ENCODE measurements around the gene CHD3. TPM values are rescaled to one million over a fixed set of nuclear protein-coding genes. Genes with fewer than 3 reads are reported as not detected.
A peak's percentile ranks its signal among the peaks of the same experiment; 100 is the strongest.

The CHD3 gene
- total RNA-seq, result 333 to 339 TPM (median 337 TPM) in 3 replicates

DNA sequence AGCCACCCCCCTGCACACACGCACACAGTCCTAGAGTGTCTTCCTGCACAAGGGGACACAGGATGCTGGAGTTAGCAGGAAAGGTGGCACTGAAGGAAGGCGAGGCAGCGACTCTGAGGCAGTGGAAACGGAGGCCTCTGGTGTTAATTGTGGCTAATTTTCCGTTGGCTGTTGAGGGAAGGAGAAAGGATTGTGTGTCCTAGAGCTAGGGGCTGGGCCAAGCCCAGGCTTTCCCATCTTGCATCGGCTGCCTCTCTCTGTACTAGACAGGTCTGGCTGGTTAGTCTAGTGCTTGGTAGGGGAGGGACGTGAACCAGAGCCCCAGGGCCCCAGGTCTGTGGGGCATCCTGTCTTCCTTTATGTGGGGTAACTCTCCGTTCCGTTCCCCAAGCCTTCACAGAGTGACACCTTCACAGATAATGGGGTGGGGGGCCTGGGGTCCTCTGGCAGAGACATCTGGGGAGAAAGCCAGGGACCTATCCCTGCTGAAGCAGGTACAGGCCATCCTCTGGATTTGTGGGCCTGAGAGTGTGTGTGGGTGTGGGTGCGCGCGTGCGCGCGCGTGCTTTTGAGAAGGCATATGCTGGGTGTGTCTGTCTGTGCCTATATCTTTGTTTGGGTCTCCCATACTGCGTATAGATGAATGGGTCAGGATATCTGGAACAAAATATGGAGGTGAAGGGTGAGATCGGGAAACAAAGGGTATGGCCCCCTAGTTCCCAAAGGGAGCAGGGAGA lies at the start of gene CHD3:
Gene CHD3, plus strand, starts transcription at position 606 of the 737 bp plus-strand sequence. CDS start 212 bp downstream, outside the sequence.
- Mint-ChIP-seq H3K4me3 (no peak within 1 kb of the TSS), H3K9me3 (no peaks in the 10 kb centered on the region), H3K27ac (no peak within 1 kb of the TSS), H3K27me3 (ENCODE audit: low read depth) (no peaks in the 10 kb centered on the region), H3K36me3 (peaks cover 11% of the 10 kb centered on the region), H3K4me1 (peaks cover 6% of the 10 kb centered on the region)
- peak in 1 of 2 experiments; percentile 58 for DNase-seq (ENCODE audit: low spot score in 2 of 2, unreplicated experiment in 2 of 2)
- TF ChIP-seq, protein P1, sequence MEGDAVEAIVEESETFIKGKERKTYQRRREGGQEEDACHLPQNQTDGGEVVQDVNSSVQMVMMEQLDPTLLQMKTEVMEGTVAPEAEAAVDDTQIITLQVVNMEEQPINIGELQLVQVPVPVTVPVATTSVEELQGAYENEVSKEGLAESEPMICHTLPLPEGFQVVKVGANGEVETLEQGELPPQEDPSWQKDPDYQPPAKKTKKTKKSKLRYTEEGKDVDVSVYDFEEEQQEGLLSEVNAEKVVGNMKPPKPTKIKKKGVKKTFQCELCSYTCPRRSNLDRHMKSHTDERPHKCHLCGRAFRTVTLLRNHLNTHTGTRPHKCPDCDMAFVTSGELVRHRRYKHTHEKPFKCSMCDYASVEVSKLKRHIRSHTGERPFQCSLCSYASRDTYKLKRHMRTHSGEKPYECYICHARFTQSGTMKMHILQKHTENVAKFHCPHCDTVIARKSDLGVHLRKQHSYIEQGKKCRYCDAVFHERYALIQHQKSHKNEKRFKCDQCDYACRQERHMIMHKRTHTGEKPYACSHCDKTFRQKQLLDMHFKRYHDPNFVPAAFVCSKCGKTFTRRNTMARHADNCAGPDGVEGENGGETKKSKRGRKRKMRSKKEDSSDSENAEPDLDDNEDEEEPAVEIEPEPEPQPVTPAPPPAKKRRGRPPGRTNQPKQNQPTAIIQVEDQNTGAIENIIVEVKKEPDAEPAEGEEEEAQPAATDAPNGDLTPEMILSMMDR (IDR thresholded peaks at IDR 0.05; ENCODE audit: unreplicated experiment), result no peak

DNA sequence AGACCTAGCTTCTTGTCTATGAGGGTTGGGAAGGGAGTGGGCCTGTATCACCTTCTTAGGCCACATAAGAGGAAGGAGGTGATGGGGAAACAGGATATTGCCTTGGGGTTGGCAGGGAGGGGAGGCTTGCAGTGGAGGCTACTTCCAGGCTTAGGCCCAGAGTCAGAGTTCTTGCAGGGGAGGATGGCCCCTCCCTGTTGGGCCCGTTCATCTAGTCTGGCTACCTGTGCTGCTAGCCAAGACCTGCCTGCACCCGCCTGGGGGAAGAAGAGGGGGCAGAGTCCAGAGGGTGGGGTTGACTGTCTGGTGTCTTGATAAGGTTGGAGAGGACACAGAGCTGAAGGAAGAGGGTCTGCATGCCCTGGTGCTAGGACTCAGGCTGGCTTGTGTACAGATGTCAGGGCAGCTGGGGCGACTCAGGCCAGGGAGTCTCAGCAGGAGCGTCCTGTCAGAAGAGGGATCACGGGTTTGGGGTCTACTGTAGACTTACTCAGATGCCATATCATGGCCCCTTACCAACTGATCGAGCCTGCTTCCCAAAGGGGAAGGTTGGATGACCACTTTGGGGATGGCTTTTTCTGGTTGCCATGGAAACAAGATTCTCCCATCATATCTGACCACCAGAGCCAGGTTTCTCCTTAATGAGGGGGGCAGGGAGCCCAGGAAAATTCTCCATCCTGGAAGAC lies 49.3 kb upstream of the CHD3 start:
- H3K36me3 Mint-ChIP-seq, result peaks cover 4% of the 10 kb centered on the region
- H3K27ac Mint-ChIP-seq, result peak overlapping the region; percentile 98
- H3K4me3 Mint-ChIP-seq, result peak overlapping the region; percentile 96
- DNase-seq (ENCODE audit: low spot score in 2 of 2, unreplicated experiment in 2 of 2), result no peak
- H3K9me3 Mint-ChIP-seq, result no peaks in the 10 kb centered on the region
- no peaks in the 10 kb centered on the region for H3K27me3 Mint-ChIP-seq (ENCODE audit: low read depth)
- peaks cover 60% of the 10 kb centered on the region for H3K4me1 Mint-ChIP-seq
- TF ChIP-seq, protein P1 (IDR thresholded peaks at IDR 0.05; ENCODE audit: unreplicated experiment), result no peak

DNA sequence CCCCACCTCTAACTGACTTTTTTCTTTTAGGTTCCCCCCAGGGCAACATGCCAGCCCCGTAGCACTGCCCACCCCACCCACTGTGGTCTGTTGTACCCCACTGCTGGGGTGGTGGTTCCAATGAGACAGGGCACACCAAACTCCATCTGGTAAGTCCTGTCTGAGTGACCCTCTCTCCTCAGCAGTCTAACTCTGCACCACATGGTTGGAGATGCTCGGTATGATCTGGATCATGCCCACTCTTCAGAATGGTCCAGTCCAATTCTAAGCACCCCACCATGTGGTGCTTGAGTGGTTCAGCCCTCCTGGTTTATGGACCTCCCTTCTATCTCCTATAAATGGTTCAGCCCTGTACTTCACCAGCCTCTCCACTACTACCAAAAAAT lies 48.7 kb upstream of the CHD3 start:
- Mint-ChIP-seq H3K36me3 (peaks cover 4% of the 10 kb centered on the region), H3K27ac (peak overlapping the region; percentile 98), H3K27me3 (ENCODE audit: low read depth) (no peaks in the 10 kb centered on the region), H3K9me3 (no peaks in the 10 kb centered on the region), H3K4me1 (peaks cover 60% of the 10 kb centered on the region), H3K4me3 (peak overlapping the region; percentile 96)
- TF ChIP-seq, protein P1 (IDR thresholded peaks at IDR 0.05; ENCODE audit: unreplicated experiment), result no peak
- DNase-seq (ENCODE audit: low spot score in 2 of 2, unreplicated experiment in 2 of 2), result no peak

DNA sequence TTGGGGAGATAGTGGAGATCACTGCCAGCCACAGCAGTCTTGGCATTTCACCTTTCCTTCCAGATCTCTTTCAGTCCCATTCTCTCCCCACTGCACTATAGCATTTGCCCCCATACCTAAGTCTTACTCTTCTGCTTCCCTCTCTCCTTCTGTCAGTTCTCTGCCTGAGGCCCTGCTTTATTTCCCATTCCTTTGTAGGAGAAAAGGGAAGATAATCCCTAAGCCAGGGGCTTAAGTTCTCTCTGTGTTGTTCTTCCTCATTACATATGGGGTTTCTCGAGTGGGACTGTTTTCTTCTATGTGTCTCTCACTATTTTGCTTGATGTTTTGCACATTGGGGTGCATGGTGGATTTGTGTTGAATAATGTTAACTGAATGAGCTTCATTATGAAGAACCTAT lies 48.1 kb upstream of the CHD3 start:
- H3K27ac Mint-ChIP-seq, result peak overlapping the region; percentile 98
- TF ChIP-seq, protein P1 (IDR thresholded peaks at IDR 0.05; ENCODE audit: unreplicated experiment), result no peak
- peaks cover 58% of the 10 kb centered on the region for H3K4me1 Mint-ChIP-seq
- no peaks in the 10 kb centered on the region for H3K27me3 Mint-ChIP-seq (ENCODE audit: low read depth)
- H3K36me3 Mint-ChIP-seq, result peaks cover 4% of the 10 kb centered on the region
- no peaks in the 10 kb centered on the region for H3K9me3 Mint-ChIP-seq
- peak overlapping the region; percentile 95 for H3K4me3 Mint-ChIP-seq
- no peak for DNase-seq (ENCODE audit: low spot score in 2 of 2, unreplicated experiment in 2 of 2)

DNA sequence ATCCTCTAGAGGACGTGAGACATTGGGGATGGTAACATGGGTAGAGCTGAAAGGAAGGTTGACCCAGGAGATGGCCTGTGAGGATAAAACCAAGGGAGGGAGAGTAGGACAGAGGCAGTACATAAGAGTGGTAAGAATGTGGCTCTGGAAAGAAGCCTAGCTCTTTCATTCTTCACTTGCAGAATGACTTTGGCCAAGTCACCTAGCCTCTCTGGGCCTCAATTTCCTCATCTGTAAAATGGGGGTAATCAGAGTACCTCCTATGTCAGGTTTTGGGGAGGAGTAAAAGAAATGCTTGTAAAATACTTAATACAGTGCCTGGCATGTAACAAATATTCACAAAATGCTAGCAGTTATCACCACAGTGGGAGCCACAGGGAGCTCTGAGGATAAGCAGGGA lies 47.7 kb upstream of the CHD3 start:
- peak overlapping the region; percentile 95 for H3K4me3 Mint-ChIP-seq
- H3K27ac Mint-ChIP-seq, result peak overlapping the region; percentile 98
- no peak for DNase-seq (ENCODE audit: low spot score in 2 of 2, unreplicated experiment in 2 of 2)
- peaks cover 60% of the 10 kb centered on the region for H3K4me1 Mint-ChIP-seq
- H3K36me3 Mint-ChIP-seq, result peaks cover 4% of the 10 kb centered on the region
- no peaks in the 10 kb centered on the region for H3K27me3 Mint-ChIP-seq (ENCODE audit: low read depth)
- no peaks in the 10 kb centered on the region for H3K9me3 Mint-ChIP-seq
- TF ChIP-seq, protein P1 (IDR thresholded peaks at IDR 0.05; ENCODE audit: unreplicated experiment), result no peak

Measured in mesothelial cell of epicardium (in vitro differentiated cells).